Right atrium auricular region (tissue), 2 donors: Measurements from ENCODE around the gene ACOXL. TPM values are rescaled to one million over a fixed set of nuclear protein-coding genes. Genes with fewer than 3 reads are reported as not detected.

Source experiments
- DNase-seq: peaks from one replicate; pipeline ENCODE4 v3.0.0-alpha.2; 2019; ENCODE audit warnings: low spot score
- H3K27ac ChIP-seq, 2 donors: fragments of 200-600 bp; sonication (generic); 1 replicate in 1 of 2; 2 replicates in 1 of 2; pipeline ENCODE4 v1.5.1; 2016 to 2019
- H3K27me3 ChIP-seq, 2 donors: fragments of 200-600 bp; sonication (generic); one replicate each; pipeline versions ENCODE4 v1.5.1 to v1.6.0; 2017 to 2019
- H3K36me3 ChIP-seq: fragments of 200-600 bp; sonication (generic); one replicate; pipeline ENCODE4 v1.5.1; 2016
- H3K4me1 ChIP-seq, 2 donors: fragments of 200-600 bp; sonication (generic); one replicate each; pipeline versions ENCODE4 v1.5.1 to v1.6.0; 2017 to 2019
- H3K4me3 ChIP-seq, 2 donors: fragments of 200-600 bp; sonication (generic); 1 replicate in 1 of 2; 2 replicates in 1 of 2; pipeline ENCODE4 v1.5.1; 2017 to 2019; ENCODE audit warnings: mild to moderate bottlenecking in 1 of 2, moderate library complexity in 1 of 2
- H3K9me3 ChIP-seq, 2 donors: fragments of 200-600 bp; sonication (generic); one replicate each; pipeline ENCODE4 v1.5.1; 2019
- CTCF ChIP-seq, 2 donors: fragments of 200-600 bp; sonication (generic); IDR thresholded peaks; one replicate each; pipeline ENCODE4 v1.5.1; 2019; ENCODE audit warnings: antibody characterized with exemption in 2 of 2
- total RNA-seq, 2 donors: library from RNA; depleted of rRNA; stranded (reverse); fragments of >200 nt; gene quantifications; one replicate each; pipeline ENCODE4 v1.1.0, GENCODE V29; 2016

The ACOXL gene
- total RNA-seq, 2 donors from 2014 or later = 0.33 to 0.55 TPM

- no peak for DNase-seq
- H3K27ac ChIP-seq = no peak overlapping the region
- no peaks in the 10 kb centered on the region for H3K36me3 ChIP-seq
- no peaks in the 10 kb centered on the region for H3K4me1 ChIP-seq
- H3K4me3 ChIP-seq = no peak overlapping the region
- no peaks in the 10 kb centered on the region for H3K9me3 ChIP-seq
- TF ChIP-seq CTCF (IDR thresholded peaks at IDR 0.05) = no peak
- no peaks in the 10 kb centered on the region for H3K27me3 ChIP-seq
Measured at GRCh38 chr2:110752871-110753270, 20.5 kb downstream of the ACOXL start.

GRCh38 chr2:110755491-110756078 is 23.2 kb downstream of the ACOXL start:
- Histone ChIP-seq H3K9me3 (peaks cover 0 to 9% of the 10 kb centered on the region in 2 donors), H3K27me3 (no peaks in the 10 kb centered on the region), H3K4me3 (no peak overlapping the region), H3K4me1 (no peaks in the 10 kb centered on the region), H3K27ac (no peak overlapping the region), H3K36me3 (no peaks in the 10 kb centered on the region)
- TF ChIP-seq CTCF (IDR thresholded peaks at IDR 0.05) = peak in 1 of 2 donors; percentile 74
- DNase-seq = no peak

GRCh38 chr2:110759411-110759810 is 27.0 kb downstream of the ACOXL start:
- Histone ChIP-seq H3K27me3 (no peaks in the 10 kb centered on the region), H3K9me3 (peaks cover 0 to 9% of the 10 kb centered on the region in 2 donors), H3K4me1 (no peaks in the 10 kb centered on the region), H3K4me3 (no peak overlapping the region), H3K27ac (no peak overlapping the region), H3K36me3 (no peaks in the 10 kb centered on the region)
- no peak for TF ChIP-seq CTCF (IDR thresholded peaks at IDR 0.05)
- DNase-seq = no peak

- Histone ChIP-seq H3K27me3 (no peaks in the 10 kb centered on the region), H3K4me1 (peaks cover 0 to under 1% of the 10 kb centered on the region in 2 donors), H3K27ac (no peak overlapping the region), H3K9me3 (no peaks in the 10 kb centered on the region), H3K36me3 (no peaks in the 10 kb centered on the region), H3K4me3 (no peak overlapping the region)
- DNase-seq = no peak
- TF ChIP-seq CTCF (IDR thresholded peaks at IDR 0.05) = no peak
Measured at GRCh38 chr2:110764931-110765330, 32.6 kb downstream of the ACOXL start.

- no peaks in the 10 kb centered on the region for H3K9me3 ChIP-seq
- H3K27ac ChIP-seq = no peak overlapping the region
- H3K36me3 ChIP-seq = no peaks in the 10 kb centered on the region
- H3K27me3 ChIP-seq = no peaks in the 10 kb centered on the region
- no peak overlapping the region for H3K4me3 ChIP-seq
- no peak for DNase-seq
- peaks cover 0 to 15% of the 10 kb centered on the region in 2 donors for H3K4me1 ChIP-seq
- no peak for TF ChIP-seq CTCF (IDR thresholded peaks at IDR 0.05)
Measured at GRCh38 chr2:110766291-110766690, 33.9 kb downstream of the ACOXL start.

- no peak for TF ChIP-seq CTCF (IDR thresholded peaks at IDR 0.05)
- Histone ChIP-seq H3K36me3 (no peaks in the 10 kb centered on the region), H3K27me3 (no peaks in the 10 kb centered on the region), H3K27ac (no peak overlapping the region), H3K4me1 (peaks cover 0 to 33% of the 10 kb centered on the region in 2 donors), H3K9me3 (no peaks in the 10 kb centered on the region), H3K4me3 (no peak overlapping the region)
- DNase-seq = no peak
Measured at GRCh38 chr2:110768591-110768990, 36.2 kb downstream of the ACOXL start.
